GM03348 (cell line): ENCODE measurements around the gene ULBP3.
A peak's percentile ranks its signal among the peaks of the same experiment; 100 is the strongest.
"Not testable (repeated sequence)": the region's sequence is repeated elsewhere in the genome, so short reads cannot be mapped to it uniquely, and the experiment has no call there.

Experiments
- DNase-seq: peaks from one replicate; pipeline ENCODE4 v3.0.0; 2012; ENCODE audit warnings: low spot score

The ULBP3 gene

DNA sequence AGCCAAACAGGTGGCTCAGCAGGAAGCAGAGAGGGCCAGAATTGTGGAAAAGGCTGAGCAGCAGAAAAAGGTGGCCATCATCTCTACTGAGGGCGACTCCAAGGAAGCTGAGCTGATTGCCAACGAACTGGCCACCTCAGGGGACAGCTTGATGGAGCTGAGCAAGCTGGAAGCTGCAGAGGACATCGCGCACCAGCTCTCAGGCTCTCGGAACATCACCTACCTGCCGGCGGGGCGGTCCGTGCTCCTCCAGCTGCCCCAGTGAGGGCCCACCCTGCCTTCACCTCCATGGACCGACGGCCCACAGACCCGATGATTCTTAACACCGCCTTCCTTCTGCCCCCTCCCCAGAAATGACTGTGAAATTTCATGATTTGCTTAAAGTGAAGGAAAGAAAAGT lies 25.8 kb downstream of the ULBP3 start:
- DNase-seq = no peak

DNA sequence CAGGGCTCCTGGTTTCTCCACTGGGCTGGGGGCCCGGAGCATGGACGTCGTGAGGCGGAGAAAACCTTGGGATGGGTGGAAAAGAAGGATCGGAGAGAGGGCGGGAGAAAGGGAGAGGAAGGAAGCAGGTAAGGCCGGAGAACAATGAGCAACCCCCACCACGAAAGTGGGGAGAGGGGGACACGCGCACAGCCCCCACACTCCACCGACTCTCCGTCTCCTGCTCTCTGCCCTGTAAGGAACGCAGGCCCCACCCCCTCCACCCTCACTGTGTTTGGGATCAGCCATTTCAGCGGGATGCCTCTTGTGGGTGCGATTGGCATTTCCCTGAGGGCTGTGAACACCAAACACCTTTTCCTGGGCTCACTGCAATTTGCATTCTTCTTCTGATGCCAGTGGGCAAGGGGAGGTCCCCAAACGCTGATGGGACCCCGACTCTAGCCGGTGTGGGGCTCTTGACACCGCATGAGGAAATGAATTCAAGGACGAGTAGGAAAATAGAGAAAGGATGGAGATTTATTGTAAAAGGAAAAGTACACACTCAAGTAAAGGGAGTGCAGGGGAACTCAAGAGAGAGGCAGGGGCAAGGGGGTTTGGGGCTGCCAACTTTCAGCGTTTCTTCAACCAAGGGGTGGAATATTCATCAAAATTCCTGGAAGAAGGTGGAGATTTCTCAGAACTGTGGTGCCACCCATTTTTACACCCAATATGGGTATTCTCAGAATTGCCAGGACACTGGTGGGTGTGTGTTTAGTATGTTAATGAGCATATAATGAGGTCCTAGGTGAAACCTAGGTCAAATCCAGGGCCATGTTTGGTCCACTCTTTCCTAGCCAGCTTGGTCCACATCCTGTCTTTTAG lies 30.5 kb downstream of the ULBP3 start:
- DNase-seq = no peak

DNA sequence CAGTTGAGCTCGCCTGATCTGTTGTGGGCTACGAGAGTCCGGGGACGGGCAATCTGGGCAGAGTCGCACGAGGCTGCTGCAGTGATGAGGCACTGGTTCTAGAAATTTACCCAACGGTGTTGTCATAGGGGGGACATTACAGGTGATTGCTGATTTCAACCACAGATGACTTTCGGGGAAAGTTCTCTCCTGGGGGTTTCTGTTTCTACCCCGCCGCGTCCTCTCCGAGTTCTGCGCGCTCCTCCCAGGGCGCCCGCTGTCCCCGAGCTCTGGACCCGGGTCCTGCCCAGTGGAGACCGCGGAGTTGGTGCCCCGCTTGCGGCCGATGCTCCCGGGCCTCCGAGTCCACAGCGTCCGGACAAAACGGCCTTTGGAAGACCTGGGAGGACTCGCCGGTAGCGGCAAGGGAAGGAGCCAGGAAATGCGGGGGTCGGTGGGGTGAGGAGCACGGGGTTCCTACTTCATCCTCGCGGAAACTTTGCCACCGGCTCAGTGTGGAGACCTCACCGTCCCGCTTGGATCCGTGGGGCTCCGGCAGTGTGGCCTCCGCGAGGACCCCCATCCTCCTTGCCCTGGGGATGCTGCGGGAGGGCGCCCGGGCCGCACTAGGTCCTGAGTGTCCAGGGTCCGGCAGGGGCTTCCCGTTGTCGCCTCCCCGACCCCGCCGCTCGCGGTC lies 31.3 kb downstream of the ULBP3 start:
- DNase-seq = peak; percentile 24

DNA sequence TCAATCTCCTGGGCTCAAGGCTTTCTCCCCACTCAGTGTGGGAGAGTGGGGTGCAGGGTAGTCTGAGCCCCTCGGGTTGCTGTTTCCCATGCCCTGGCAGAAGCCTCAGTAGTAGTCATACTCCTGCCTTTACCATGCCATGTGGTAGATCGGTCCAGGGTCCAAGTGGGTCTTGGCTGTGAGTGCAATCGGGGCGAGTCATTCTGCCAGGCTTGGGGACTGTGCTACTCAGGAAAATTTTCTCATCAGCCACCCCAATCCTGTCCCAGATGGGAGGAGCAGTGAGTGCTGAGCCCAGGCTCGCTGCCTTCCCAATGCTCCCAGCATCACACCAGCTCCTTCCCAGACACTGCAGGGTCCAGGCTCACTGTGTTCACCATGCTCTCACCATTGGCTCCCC lies 32.8 kb downstream of the ULBP3 start:
- no peak for DNase-seq

DNA sequence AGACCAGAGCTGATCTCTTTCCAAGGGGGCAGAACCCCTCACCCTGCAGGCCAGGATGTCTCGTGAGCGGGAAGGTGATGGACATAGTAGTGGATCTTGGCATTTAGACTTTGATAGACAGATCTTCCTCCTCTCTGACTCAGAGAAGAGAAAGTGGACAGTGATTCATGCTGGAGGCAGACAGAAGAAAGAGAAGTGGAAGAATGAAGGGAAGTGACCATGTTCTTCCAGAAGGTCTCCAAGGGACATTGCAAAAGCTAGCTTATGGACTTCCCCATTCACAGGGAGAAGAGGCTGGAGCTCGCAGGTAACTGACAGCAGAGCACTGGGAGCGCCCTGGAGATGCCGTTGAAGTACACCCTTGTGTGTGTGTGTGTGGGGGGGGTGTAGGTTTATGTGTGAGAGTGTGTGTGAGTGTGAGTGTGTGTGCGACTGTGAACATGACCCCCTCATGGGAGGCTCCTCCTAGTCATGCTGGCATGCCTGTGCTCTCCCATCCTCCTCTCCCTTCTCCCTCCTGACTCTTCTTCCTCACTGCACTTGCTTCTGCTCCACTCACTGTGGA lies 35.6 kb downstream of the ULBP3 start:
- no peak for DNase-seq

DNA sequence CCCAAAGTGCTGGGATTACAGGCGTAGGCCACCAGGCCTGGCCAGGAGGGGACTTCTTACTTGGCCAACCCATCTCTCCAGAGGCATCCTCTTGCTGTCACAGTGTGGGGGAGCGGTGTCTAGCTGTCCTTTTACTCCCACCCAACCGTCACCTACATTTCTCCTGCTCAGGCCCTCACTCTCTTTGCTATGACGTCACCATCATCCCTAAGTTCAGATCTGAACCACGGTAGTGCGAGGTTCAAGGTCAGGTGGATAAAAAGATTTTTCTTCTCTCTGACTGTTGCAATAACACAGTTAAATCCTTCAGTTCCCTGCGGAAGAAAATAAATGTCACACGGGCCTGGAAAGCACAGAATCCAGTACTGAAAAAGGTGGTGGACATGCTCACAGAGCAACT lies 36.3 kb downstream of the ULBP3 start:
- DNase-seq = no peak

DNA sequence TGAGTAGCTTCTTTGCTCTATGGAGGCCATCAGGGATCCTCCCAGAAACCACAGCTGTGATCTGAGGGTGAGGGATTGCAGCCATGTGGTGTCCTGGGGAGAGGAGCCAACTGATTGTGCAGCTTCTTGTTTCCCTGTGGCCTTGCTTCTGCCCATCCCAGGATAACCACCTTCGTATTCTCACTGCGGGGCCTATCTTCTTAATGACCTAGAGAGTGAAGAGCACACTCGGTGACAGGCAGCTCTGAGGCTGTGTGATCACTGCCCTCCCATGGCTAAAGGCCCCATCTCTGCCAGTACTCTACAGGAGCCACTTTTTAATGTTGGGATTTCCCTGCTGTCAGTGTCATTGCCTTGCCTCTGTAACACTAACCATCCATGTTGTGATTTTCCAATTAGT lies 38.3 kb downstream of the ULBP3 start:
- DNase-seq = no peak

DNA sequence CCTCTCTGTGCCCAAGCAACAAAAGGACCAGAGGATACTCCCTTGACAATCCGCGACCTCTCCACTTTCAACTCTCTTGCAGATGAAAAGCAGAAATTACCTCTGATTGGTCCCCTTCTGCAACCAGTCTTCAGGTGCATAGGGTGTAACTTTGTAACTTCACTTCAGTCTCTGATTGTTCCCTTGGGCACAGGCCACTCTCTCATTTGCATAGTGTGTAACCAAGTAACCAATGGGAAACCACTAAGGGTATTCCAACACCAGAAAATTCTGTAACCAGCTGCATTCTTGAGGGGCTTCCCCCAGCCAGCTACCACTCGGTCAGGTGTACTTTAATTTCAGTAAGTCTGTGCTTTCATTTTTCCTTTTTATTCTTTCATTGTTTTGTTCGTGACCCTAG lies 39.2 kb downstream of the ULBP3 start:
- no peak for DNase-seq

DNA sequence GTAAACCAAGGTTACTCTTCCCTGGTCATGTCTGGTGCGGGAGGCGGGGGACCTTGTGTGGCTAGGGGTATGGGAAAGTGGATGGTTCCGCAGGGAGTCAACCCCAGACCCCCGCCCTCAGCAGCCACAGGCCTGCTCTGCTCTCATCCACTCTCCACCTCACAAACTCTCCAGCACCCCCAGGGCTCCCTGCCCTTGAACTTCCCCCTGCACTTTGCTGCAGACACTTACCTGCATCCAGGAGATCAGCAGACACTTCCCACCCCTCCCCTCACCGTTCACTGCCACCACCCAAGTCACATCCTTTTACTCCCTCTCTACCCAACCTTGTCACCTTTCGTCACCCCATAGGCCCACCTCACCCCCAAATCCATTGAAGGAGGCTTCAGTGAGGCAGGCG lies 39.6 kb downstream of the ULBP3 start:
- DNase-seq = no peak

DNA sequence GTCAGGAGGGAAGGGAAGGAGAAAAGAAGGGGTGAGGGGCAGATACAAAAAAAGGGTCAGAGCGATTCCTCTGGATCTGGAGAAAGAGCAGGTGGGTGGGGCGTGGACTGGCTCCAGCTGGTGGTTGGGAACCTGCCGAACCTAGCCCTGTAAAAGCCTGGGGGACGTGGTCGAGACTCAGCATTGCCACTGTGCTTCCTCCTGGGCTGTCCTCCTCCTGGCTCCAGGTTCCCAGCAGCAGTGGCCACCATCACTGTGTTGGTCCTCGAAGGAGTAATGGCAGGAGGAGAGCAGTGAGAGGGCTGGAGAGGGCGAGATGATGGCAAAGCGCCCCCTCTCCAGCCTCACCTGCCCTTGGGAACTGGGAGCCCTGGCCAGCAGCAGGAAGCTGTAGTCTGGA lies 40.1 kb downstream of the ULBP3 start:
- DNase-seq = no peak

DNA sequence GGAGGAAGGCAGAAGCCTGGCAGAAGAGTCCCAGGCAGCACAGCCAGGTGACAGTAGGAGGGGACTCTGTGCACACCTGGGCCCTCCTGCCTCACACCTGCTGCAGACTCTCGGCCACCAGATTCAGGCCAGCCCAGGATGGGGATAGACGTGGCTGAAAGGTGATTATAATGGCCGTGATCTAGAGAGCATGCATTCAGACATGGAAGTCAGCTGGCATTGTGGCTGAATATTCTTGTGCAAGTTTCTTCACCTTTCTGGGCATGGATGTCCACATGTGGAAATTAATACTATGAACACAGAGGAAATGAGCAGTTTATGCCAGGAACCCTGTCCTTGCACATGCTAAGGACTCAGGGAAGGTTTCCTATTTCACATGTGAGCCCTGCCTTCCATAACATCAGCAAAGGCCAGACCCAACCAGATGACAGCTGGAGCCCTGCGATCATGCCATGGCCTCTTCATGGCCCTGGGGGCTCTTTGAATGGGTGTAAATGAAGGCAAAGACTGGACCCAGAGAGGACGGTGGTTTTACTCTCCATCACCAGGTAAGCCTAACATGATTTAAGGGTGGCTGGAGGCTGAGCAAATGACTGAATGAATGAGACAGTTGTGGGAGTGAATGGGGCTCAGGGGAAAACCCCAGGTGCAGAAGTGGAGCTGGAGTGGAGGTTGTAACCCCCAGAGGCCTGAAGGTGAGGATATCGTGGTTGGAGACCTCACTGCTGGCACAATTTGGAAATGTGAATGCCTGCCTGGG lies 40.9 kb downstream of the ULBP3 start:
- DNase-seq = no peak

DNA sequence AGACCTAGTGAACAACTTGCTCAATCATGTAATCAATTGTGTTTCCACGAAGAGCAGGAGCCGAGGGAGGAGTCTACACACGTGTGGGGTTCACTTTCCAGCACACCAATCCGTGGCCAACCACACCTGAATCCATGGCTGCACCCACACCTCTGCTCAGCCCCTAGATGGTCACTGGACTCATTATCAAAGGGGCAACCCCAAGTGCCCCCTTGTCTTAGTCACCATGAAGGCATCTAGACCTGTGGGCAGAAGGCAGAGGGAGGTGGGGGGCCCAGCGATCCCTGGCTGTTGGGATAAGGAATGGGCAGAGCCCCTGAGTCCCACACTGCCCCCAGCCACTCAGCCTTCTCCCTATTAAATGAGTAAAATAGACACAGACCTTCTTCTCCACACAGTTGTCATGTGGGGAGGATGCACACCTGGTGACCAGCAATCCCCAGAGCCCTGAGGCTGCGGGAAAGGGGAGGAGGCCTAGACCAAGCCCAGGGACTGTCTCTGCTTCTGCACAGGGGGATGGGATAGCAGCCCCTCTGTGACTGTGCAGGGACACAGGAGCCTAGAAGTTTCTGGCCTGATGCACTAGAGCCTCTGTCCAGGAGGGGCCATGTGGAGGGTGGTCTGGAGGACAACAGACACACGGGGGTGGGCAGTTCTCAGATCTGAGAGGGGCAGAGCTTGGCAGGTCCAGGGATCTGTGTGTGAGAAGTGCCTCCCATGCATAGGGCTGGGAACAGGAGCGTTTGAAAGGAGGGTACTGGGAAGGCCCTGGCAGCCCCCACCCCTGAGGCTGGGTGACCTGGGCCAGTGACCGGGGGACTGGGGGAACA lies 41.7 kb downstream of the ULBP3 start:
- DNase-seq = no peak

DNA sequence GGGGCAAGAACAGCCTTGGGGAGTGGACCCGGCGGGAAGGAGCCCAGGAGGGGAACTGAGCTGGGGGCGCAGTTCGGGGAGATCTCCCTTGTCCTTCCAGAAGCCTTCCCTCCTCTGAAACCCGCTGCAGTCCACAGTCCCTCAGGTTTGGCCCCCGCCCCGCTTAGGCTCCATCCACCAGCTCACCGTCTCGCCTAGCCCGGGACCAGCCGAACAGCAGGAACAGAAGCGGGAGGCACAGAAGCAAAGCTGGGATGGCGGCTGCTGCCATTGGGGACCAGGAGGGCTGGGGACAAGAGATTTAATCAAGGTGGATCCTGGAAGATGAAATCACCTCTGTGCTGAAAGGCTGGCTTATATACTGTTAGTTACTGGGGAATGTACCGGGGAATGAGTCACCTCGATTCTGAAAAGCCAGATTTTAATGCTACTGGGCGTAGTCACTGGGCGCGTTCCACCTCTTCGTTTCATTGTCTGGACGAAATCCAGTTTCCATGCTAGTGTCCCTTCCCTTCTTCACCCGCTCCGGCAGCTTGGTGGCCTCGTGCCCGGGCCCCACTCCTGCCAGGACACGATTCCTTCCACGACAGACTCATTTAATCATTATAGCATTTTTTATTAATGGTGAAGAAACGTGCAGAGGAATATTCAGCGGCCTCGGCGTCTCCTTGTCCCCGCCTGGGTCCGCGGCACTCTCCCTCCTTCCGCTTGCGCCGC lies 43.6 kb downstream of the ULBP3 start, which contains the start of gene RAET1L:
TSS of gene RAET1L (minus strand) at position 332 of the 717 bp plus-strand sequence. CDS start at position 271, 61 bp downstream.
- peak; percentile 79 for DNase-seq

DNA sequence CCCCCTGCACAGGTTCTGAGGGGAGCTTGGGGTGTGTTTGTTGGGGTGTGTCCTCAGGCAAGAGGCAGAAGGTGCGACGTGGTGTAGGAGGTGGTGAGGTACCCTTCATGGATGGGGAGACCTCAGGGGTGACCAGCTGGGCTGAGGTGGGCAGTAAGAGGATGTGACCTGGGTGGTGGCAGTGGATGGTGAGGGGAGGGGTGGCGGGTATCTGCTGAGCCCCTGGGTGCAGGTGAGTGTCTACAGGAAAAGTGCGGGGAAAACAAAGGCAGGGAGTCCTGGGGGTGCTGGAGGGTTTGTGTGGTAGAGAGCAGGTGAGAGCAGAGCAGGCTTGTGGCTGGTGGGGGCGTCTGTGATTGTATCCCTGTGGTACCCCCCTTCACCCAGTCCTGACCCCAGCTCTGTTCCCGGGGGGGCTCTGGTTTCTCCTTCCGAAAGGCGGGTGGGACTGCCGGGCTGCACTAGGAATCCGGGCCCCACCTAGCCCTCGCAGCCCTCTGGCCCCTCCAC lies 44.2 kb downstream of the ULBP3 start:
- no peak for DNase-seq

DNA sequence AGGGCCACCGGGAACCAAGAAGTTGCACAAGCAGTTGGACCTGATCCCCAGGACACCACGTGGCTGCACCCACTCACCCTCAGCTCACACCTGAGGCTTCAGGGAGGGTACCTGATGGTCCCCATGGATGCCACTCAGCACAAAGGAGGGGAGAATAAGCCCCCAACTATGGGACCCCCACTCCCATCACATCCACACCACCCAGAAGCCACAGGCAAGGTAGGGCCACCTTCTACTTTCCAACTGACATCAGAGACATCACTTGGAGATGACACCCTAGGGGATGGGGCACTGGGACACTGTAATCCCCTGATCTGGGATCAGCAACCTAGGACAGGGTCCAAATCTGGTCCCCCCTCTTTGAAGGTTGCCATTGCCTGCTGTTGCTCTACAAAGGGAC lies 44.9 kb downstream of the ULBP3 start:
- DNase-seq = not testable (repeated sequence)

DNA sequence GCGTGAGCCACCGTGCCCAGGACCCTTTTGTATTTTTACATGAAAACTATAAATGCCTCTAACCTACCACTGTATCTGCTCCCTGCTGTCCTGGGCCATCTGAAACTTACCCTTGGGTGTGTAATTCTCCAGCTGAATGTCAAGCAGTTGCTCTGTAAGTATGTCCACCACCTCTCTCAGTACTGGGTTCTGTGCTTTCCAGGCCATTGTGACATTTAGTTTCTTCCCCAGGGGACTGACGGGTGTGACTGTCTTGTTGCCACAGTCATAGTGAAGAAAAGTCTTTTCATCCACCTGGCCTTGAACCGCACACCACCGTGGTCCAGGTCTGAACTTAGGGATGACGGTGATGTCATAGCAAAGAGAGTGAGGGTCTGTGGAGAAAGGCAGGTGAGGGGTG lies 47.1 kb downstream of the ULBP3 start:
- DNase-seq = not testable (repeated sequence)

DNA sequence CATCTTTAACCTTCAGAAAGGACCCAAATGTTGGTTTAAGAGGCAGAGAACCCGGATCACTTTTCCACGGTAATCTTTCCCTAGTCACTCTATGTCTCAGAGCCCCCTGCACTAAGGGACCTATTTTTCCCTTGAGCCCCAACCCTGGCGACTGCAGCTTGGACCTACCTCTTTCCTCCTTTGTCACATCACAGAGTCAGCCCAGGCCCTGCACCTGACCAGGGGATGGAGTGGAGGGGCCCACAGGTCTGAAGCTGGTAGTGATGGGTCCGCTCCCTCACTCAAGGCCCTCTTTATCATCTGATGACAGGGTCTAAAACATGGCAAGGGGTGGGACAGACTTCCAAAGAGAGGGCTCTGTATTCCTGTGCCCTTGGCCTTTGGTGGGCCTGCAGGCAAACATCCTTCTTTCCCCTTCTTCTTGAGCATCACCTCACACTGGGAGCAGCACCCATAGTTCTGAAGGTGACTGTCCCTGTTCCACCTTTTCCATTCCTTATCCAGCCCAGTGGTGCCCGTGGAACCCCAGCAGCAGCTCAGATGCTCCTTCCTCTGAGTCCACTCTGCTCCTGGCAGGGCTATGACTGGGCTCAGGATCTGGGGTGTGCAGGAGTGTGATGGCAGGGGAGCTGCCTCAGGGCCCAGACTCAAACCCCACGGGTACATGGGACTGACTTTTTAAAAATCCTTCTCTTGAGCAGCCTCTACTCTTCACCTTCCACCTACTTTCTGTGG lies 49.9 kb downstream of the ULBP3 start:
- DNase-seq = no peak

DNA sequence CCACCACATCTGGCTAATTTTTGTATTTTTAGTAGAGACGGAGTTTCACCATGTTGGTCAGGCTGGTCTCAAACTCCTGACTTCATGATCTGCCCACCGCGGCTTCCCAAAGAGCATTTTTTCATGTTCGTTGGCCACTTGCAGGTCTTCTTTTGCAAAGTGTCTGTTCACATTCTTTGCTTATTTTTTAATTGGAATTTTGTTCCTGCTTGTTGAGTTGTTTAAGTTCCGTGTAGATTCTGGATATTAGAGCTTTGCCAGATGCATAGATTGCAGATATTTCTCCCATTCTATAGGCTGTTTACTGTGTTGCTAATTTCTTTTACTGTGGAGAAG lies 51.8 kb downstream of the ULBP3 start:
- DNase-seq = not testable (repeated sequence)

DNA sequence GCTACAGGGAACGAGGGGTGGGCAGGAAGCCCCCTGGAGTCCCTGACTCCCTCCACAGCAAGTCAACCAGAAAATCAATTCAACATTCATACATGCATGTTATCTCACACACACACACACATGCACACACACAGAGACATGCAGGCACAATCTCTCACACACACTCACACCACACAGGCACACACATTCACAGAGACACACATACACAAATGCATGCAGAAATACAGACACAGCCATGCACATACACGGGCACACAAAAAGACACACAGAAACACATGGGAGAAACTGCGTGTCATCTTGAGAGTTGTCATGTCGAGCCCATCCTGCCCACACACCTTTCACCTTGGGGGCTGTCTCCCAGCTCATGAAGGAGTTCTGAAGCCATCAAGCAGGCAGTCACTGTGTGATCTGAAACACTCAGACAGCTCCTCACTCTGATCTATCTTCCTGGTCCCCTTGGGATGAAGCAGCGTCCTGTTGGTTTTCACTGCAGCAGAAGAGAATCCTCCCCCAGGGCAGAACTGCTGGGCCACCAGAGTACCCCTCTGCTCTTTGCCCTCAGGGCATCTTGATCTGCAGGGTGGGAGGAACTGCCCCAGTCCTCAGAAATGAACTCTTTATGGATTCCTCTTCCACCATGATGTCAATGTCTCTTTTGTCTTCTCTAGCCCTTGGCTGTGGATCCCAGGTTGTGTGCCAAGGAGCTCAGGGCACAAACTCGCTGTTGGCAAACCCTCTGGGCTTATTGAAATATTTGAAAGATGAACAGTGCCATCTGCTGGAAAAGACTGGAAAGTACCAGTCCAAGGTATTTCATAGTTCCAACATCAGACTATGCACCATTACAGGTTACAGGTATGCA lies 52.4 kb downstream of the ULBP3 start:
- DNase-seq = peak; percentile 72
